ENCODE measurements around the gene PLPP3. TPM values are rescaled to one million over a fixed set of nuclear protein-coding genes. Genes with fewer than 3 reads are reported as not detected.

PLPP3 gene
- polyA plus RNA-seq, 3 donors: 0.21 to 0.32 TPM; not detected in 1

- peaks cover 0 to 2% of the 10 kb centered on the region in 2 donors for H3K36me3 Mint-ChIP-seq
- no peak overlapping the region for H3K27ac Mint-ChIP-seq
- Histone ChIP-seq H3K9ac (ENCODE audit: insufficient read depth, low read length, poor library complexity, severe bottlenecking) (no peak overlapping the region), H3K36me3 (replicated peaks in 1 of 2; ENCODE audit: control insufficient read depth in 1 of 2, insufficient read depth in 2 of 2, low read length in 2 of 2) (no peaks in the 10 kb centered on the region), H4K20me1 (ENCODE audit: insufficient read depth, low read length) (no peaks in the 10 kb centered on the region), H3K4me3 (replicated peaks in 1 of 3; ENCODE audit: low read depth in 2 of 3, low read length in 3 of 3) (no peak overlapping the region), H3K27me3 (ENCODE audit: control insufficient read depth in 2 of 2, insufficient read depth in 2 of 2, low read length in 2 of 2) (no peaks in the 10 kb centered on the region), H3K27ac (ENCODE audit: low read depth in 1 of 2, low read length in 2 of 2) (no peak overlapping the region), H2AFZ (ENCODE audit: insufficient read depth, low read depth, low read length, poor library complexity, severe bottlenecking) (no peak overlapping the region), H3K9me3 (replicated peaks in 1 of 2; ENCODE audit: control insufficient read depth in 1 of 2, insufficient read depth in 1 of 2, low read length in 2 of 2) (no peaks in the 10 kb centered on the region), H3K4me1 (ENCODE audit: control insufficient read depth in 1 of 2, insufficient read depth in 2 of 2, low read length in 2 of 2) (peaks cover 18 to 22% of the 10 kb centered on the region in 2 donors), H3K79me2 (ENCODE audit: insufficient read depth, low read length) (no peaks in the 10 kb centered on the region), H3K4me2 (replicated peaks; ENCODE audit: extremely low read depth, low read length, poor library complexity, severe bottlenecking) (no peak overlapping the region)
- peaks cover 2 to 4% (median 2%) of the 10 kb centered on the region in 3 donors for H3K27me3 Mint-ChIP-seq (ENCODE audit: low read depth in 3 of 3)
- no peak overlapping the region for H3K4me3 Mint-ChIP-seq
- H3K4me1 Mint-ChIP-seq: peaks cover 19% of the 10 kb centered on the region
- intact Hi-C loops (cut with micrococcal nuclease): loop anchor here in 1 of 2 donors (5.0 kb wide), 1 partner anchor 33 kb away; no protein-coding TSS in a partner anchor
- H3K9me3 Mint-ChIP-seq: peaks cover 0 to 7% (median 0%) of the 10 kb centered on the region in 7 donors
- TF ChIP-seq CTCF (IDR thresholded peaks at IDR 0.05): no peak
- no peak for DNase-seq
- WGBS (ENCODE audit: insufficient coverage): no CpG with 5 or more reads among the region's 2 CpGs
Measured at GRCh38 chr1:56493826-56494225, 85.5 kb downstream of the PLPP3 start.

- Histone ChIP-seq H3K79me2 (ENCODE audit: insufficient read depth, low read length) (no peaks in the 10 kb centered on the region), H3K27ac (ENCODE audit: low read depth in 1 of 2, low read length in 2 of 2) (no peak overlapping the region), H3K9ac (ENCODE audit: insufficient read depth, low read length, poor library complexity, severe bottlenecking) (no peak overlapping the region), H2AFZ (ENCODE audit: insufficient read depth, low read depth, low read length, poor library complexity, severe bottlenecking) (no peak overlapping the region), H3K4me3 (replicated peaks in 1 of 3; ENCODE audit: low read depth in 2 of 3, low read length in 3 of 3) (no peak overlapping the region), H4K20me1 (ENCODE audit: insufficient read depth, low read length) (no peaks in the 10 kb centered on the region), H3K36me3 (replicated peaks in 1 of 2; ENCODE audit: control insufficient read depth in 1 of 2, insufficient read depth in 2 of 2, low read length in 2 of 2) (no peaks in the 10 kb centered on the region), H3K4me2 (replicated peaks; ENCODE audit: extremely low read depth, low read length, poor library complexity, severe bottlenecking) (no peak overlapping the region), H3K9me3 (replicated peaks in 1 of 2; ENCODE audit: control insufficient read depth in 1 of 2, insufficient read depth in 1 of 2, low read length in 2 of 2) (no peaks in the 10 kb centered on the region), H3K4me1 (ENCODE audit: control insufficient read depth in 1 of 2, insufficient read depth in 2 of 2, low read length in 2 of 2) (peaks cover 13 to 14% of the 10 kb centered on the region in 2 donors), H3K27me3 (ENCODE audit: control insufficient read depth in 2 of 2, insufficient read depth in 2 of 2, low read length in 2 of 2) (no peaks in the 10 kb centered on the region)
- no peak for TF ChIP-seq CTCF (IDR thresholded peaks at IDR 0.05)
- Mint-ChIP-seq H3K36me3 (peaks cover 0 to 2% of the 10 kb centered on the region in 2 donors), H3K27ac (no peak overlapping the region), H3K4me1 (peaks cover 14% of the 10 kb centered on the region), H3K27me3 (ENCODE audit: low read depth in 3 of 3) (peaks cover 2 to 3% (median 2%) of the 10 kb centered on the region in 3 donors), H3K9me3 (peaks cover 0 to 7% (median 0%) of the 10 kb centered on the region in 7 donors), H3K4me3 (no peak overlapping the region)
- 79% methylated on average over 5 of the region's 5 CpGs for WGBS (ENCODE audit: insufficient coverage)
- no peak for DNase-seq
- intact Hi-C loops (cut with micrococcal nuclease): loop anchor here in 1 of 2 donors (5.0 kb wide), 1 partner anchor 36 kb away; no protein-coding TSS in a partner anchor
Measured at GRCh38 chr1:56491441-56491840, 87.9 kb downstream of the PLPP3 start.
